A673 (cell line): ENCODE results near the gene FKBP4.

Source experiments
- EZH2 ChIP-seq: fragments of 200-600 bp; sonication (generic); IDR thresholded peaks from 2 replicates; pipeline ENCODE4 v1.6.1; 2017; ENCODE audit warnings: borderline replicate concordance, low read depth, mild to moderate bottlenecking, mixed read lengths, antibody characterized with exemption, low read length; ENCODE audit not compliant: poor library complexity, severe bottlenecking
- TF ChIP-seq, protein P1 (sequence below): fragments of 300-800, 200-600 bp; sonication (generic); conservative IDR thresholded peaks from 2 replicates; pipeline ENCODE4 v1.5.1; 2017; ENCODE audit warnings: low read depth, mild to moderate bottlenecking, antibody characterized with exemption, low read length, moderate library complexity, mixed read lengths

DNA sequence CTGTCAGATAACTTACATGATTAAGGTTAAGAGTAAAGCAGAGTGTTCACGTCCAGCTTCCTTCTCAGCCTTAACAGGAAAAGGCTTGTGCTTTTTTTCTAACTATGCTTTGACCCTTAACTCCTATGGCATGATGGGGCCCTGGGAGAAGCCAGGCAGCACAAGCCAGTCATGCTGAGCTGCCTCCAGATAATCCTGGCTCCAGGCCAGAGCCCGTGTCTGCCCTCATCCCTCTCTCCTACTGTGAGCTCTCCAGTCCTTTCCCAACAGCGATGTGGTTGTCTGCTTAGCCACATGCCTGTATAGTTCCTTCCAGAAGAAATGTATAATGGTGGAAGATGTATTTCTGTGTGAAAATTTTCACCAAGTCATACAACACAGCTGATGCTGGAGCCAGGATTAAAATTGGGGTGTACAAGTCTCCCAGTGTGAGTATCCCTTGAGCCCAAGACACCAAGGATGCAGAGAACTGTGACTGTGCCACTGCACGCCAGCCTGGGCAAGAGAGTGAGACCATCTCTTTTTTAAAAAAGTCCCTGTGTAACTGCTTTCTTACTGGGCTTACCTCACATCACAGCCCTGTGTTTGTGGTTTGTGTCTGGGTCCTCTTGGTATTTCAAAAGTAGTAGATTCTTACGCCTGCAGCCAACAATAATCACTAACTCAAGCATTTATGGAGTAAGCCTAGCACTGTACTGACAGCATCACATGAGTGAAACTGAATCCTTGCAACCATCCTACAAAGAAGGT is 9.8 kb downstream of the FKBP4 start:
- TF ChIP-seq, protein P1, sequence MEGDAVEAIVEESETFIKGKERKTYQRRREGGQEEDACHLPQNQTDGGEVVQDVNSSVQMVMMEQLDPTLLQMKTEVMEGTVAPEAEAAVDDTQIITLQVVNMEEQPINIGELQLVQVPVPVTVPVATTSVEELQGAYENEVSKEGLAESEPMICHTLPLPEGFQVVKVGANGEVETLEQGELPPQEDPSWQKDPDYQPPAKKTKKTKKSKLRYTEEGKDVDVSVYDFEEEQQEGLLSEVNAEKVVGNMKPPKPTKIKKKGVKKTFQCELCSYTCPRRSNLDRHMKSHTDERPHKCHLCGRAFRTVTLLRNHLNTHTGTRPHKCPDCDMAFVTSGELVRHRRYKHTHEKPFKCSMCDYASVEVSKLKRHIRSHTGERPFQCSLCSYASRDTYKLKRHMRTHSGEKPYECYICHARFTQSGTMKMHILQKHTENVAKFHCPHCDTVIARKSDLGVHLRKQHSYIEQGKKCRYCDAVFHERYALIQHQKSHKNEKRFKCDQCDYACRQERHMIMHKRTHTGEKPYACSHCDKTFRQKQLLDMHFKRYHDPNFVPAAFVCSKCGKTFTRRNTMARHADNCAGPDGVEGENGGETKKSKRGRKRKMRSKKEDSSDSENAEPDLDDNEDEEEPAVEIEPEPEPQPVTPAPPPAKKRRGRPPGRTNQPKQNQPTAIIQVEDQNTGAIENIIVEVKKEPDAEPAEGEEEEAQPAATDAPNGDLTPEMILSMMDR, result no peak
- TF ChIP-seq EZH2, result no peak
